Measurements from ENCODE around the gene CUX1. TPM values are rescaled to one million over a fixed set of nuclear protein-coding genes. Genes with fewer than 3 reads are reported as not detected.
A peak's percentile ranks its signal among the peaks of the same experiment; 100 is the strongest.

Gene CUX1
- total RNA-seq, 1 donor from 2014 or later: 18.3 TPM

GRCh38 chr7:101902680-101903514 lies 85.5 kb downstream of the CUX1 start:
- Histone ChIP-seq H3K4me1 (ENCODE audit: control insufficient read depth in 3 of 3, insufficient read depth in 3 of 3, low read length in 3 of 3) (peaks cover 36 to 66% (median 63%) of the 10 kb centered on the region in 3 donors), H3K9ac (ENCODE audit: low read depth in 1 of 3, low read length in 3 of 3) (no peak overlapping the region), H3K4me3 (ENCODE audit: low read length in 3 of 3) (no peak overlapping the region)

GRCh38 chr7:101903515-101903868 lies 86.1 kb downstream of the CUX1 start:
- Histone ChIP-seq H3K4me3 (ENCODE audit: low read length in 3 of 3) (no peak overlapping the region), H3K4me1 (ENCODE audit: control insufficient read depth in 3 of 3, insufficient read depth in 3 of 3, low read length in 3 of 3) (peaks cover 31 to 60% (median 57%) of the 10 kb centered on the region in 3 donors), H3K9ac (ENCODE audit: low read depth in 1 of 3, low read length in 3 of 3) (no peak overlapping the region), H3K9me3 (ENCODE audit: control insufficient read depth in 3 of 3, low read length in 3 of 3) (no peaks in the 10 kb centered on the region), H3K36me3 (ENCODE audit: control insufficient read depth in 3 of 3, insufficient read depth in 3 of 3, low read length in 3 of 3) (peaks cover 0 to 3% (median 0%) of the 10 kb centered on the region in 3 donors), H3K27ac (ENCODE audit: low read depth, low read length) (peak overlapping the region; percentile 30), H3K27me3 (ENCODE audit: control insufficient read depth in 3 of 3, insufficient read depth in 3 of 3, low read length in 3 of 3) (no peaks in the 10 kb centered on the region)

More at GRCh38 chr7:101902680-101903514, 85.5 kb downstream of the CUX1 start:
- no peaks in the 10 kb centered on the region for H3K9me3 ChIP-seq (ENCODE audit: control insufficient read depth in 3 of 3, low read length in 3 of 3)
- H3K36me3 ChIP-seq (ENCODE audit: control insufficient read depth in 3 of 3, insufficient read depth in 3 of 3, low read length in 3 of 3): peaks cover 0 to 3% (median 0%) of the 10 kb centered on the region in 3 donors
- peak overlapping the region; percentile 83 for H3K27ac ChIP-seq (ENCODE audit: low read depth, low read length)
- H3K27me3 ChIP-seq (ENCODE audit: control insufficient read depth in 3 of 3, insufficient read depth in 3 of 3, low read length in 3 of 3): no peaks in the 10 kb centered on the region

- Histone ChIP-seq H3K4me3 (ENCODE audit: low read length in 3 of 3) (no peak overlapping the region), H3K9me3 (ENCODE audit: control insufficient read depth in 3 of 3, low read length in 3 of 3) (no peaks in the 10 kb centered on the region), H3K4me1 (ENCODE audit: control insufficient read depth in 3 of 3, insufficient read depth in 3 of 3, low read length in 3 of 3) (peaks cover 28 to 56% (median 52%) of the 10 kb centered on the region in 3 donors), H3K36me3 (ENCODE audit: control insufficient read depth in 3 of 3, insufficient read depth in 3 of 3, low read length in 3 of 3) (no peaks in the 10 kb centered on the region), H3K9ac (ENCODE audit: low read depth in 1 of 3, low read length in 3 of 3) (no peak overlapping the region), H3K27me3 (ENCODE audit: control insufficient read depth in 3 of 3, insufficient read depth in 3 of 3, low read length in 3 of 3) (no peaks in the 10 kb centered on the region), H3K27ac (ENCODE audit: low read depth, low read length) (no peak overlapping the region)
Measured at GRCh38 chr7:101904019-101904418, 86.6 kb downstream of the CUX1 start.

GRCh38 chr7:101905203-101905865 lies 87.9 kb downstream of the CUX1 start:
- Histone ChIP-seq H3K9me3 (ENCODE audit: control insufficient read depth in 3 of 3, low read length in 3 of 3) (no peaks in the 10 kb centered on the region), H3K36me3 (ENCODE audit: control insufficient read depth in 3 of 3, insufficient read depth in 3 of 3, low read length in 3 of 3) (no peaks in the 10 kb centered on the region), H3K27ac (ENCODE audit: low read depth, low read length) (no peak overlapping the region), H3K4me3 (ENCODE audit: low read length in 3 of 3) (no peak overlapping the region), H3K27me3 (ENCODE audit: control insufficient read depth in 3 of 3, insufficient read depth in 3 of 3, low read length in 3 of 3) (no peaks in the 10 kb centered on the region), H3K4me1 (ENCODE audit: control insufficient read depth in 3 of 3, insufficient read depth in 3 of 3, low read length in 3 of 3) (peaks cover 21 to 45% (median 41%) of the 10 kb centered on the region in 3 donors), H3K9ac (ENCODE audit: low read depth in 1 of 3, low read length in 3 of 3) (no peak overlapping the region)

GRCh38 chr7:101906291-101907240 lies 89.1 kb downstream of the CUX1 start:
- Histone ChIP-seq H3K27me3 (ENCODE audit: control insufficient read depth in 3 of 3, insufficient read depth in 3 of 3, low read length in 3 of 3) (no peaks in the 10 kb centered on the region), H3K9me3 (ENCODE audit: control insufficient read depth in 3 of 3, low read length in 3 of 3) (no peaks in the 10 kb centered on the region), H3K36me3 (ENCODE audit: control insufficient read depth in 3 of 3, insufficient read depth in 3 of 3, low read length in 3 of 3) (no peaks in the 10 kb centered on the region), H3K9ac (ENCODE audit: low read depth in 1 of 3, low read length in 3 of 3) (no peak overlapping the region), H3K4me1 (ENCODE audit: control insufficient read depth in 3 of 3, insufficient read depth in 3 of 3, low read length in 3 of 3) (peaks cover 17 to 40% (median 37%) of the 10 kb centered on the region in 3 donors), H3K4me3 (ENCODE audit: low read length in 3 of 3) (no peak overlapping the region), H3K27ac (ENCODE audit: low read depth, low read length) (no peak overlapping the region)

GRCh38 chr7:101910991-101911799 lies 93.8 kb downstream of the CUX1 start:
- peak overlapping the region; percentile 86 for H3K27ac ChIP-seq (ENCODE audit: low read depth, low read length)

GRCh38 chr7:101911800-101912715 lies 94.6 kb downstream of the CUX1 start:
- no peaks in the 10 kb centered on the region for H3K9me3 ChIP-seq (ENCODE audit: control insufficient read depth in 3 of 3, low read length in 3 of 3)
- no peaks in the 10 kb centered on the region for H3K27me3 ChIP-seq (ENCODE audit: control insufficient read depth in 3 of 3, insufficient read depth in 3 of 3, low read length in 3 of 3)
- peak overlapping the region; percentile 86 for H3K27ac ChIP-seq (ENCODE audit: low read depth, low read length)
- peak overlapping the region in 2 of 3 donors; percentile 1 to 76 for H3K9ac ChIP-seq (ENCODE audit: low read depth in 1 of 3, low read length in 3 of 3)
- peaks cover 6 to 11% (median 7%) of the 10 kb centered on the region in 3 donors for H3K36me3 ChIP-seq (ENCODE audit: control insufficient read depth in 3 of 3, insufficient read depth in 3 of 3, low read length in 3 of 3)
- H3K4me1 ChIP-seq (ENCODE audit: control insufficient read depth in 3 of 3, insufficient read depth in 3 of 3, low read length in 3 of 3): peaks cover 31 to 49% (median 42%) of the 10 kb centered on the region in 3 donors
- peak overlapping the region in 1 of 3 donors; percentile 45 for H3K4me3 ChIP-seq (ENCODE audit: low read length in 3 of 3)

More at GRCh38 chr7:101910991-101911799, 93.8 kb downstream of the CUX1 start:
- Histone ChIP-seq H3K36me3 (ENCODE audit: control insufficient read depth in 3 of 3, insufficient read depth in 3 of 3, low read length in 3 of 3) (peaks cover under 1 to 4% (median 4%) of the 10 kb centered on the region in 3 donors), H3K4me1 (ENCODE audit: control insufficient read depth in 3 of 3, insufficient read depth in 3 of 3, low read length in 3 of 3) (peaks cover 31 to 52% (median 47%) of the 10 kb centered on the region in 3 donors), H3K9me3 (ENCODE audit: control insufficient read depth in 3 of 3, low read length in 3 of 3) (no peaks in the 10 kb centered on the region), H3K27me3 (ENCODE audit: control insufficient read depth in 3 of 3, insufficient read depth in 3 of 3, low read length in 3 of 3) (no peaks in the 10 kb centered on the region), H3K4me3 (ENCODE audit: low read length in 3 of 3) (peak overlapping the region in 1 of 3 donors; percentile 45), H3K9ac (ENCODE audit: low read depth in 1 of 3, low read length in 3 of 3) (peak overlapping the region in 1 of 3 donors; percentile 68)

- Histone ChIP-seq H3K27me3 (ENCODE audit: control insufficient read depth in 3 of 3, insufficient read depth in 3 of 3, low read length in 3 of 3) (no peaks in the 10 kb centered on the region), H3K27ac (ENCODE audit: low read depth, low read length) (peak overlapping the region; percentile 86), H3K9ac (ENCODE audit: low read depth in 1 of 3, low read length in 3 of 3) (peak overlapping the region in 2 of 3 donors; percentile 1 to 76), H3K4me3 (ENCODE audit: low read length in 3 of 3) (peak overlapping the region in 1 of 3 donors; percentile 45), H3K9me3 (ENCODE audit: control insufficient read depth in 3 of 3, low read length in 3 of 3) (no peaks in the 10 kb centered on the region), H3K4me1 (ENCODE audit: control insufficient read depth in 3 of 3, insufficient read depth in 3 of 3, low read length in 3 of 3) (peaks cover 31 to 49% (median 42%) of the 10 kb centered on the region in 3 donors), H3K36me3 (ENCODE audit: control insufficient read depth in 3 of 3, insufficient read depth in 3 of 3, low read length in 3 of 3) (peaks cover 7 to 11% (median 8%) of the 10 kb centered on the region in 3 donors)
Measured at GRCh38 chr7:101912716-101913110, 95.3 kb downstream of the CUX1 start.

Data from skeletal muscle tissue (tissue), 4 donors.